ENCODE data around the gene LLGL1.

The LLGL1 gene

GRCh38 chr17:18186627-18186982 is 38.8 kb upstream of the LLGL1 start:
- Mint-ChIP-seq H3K27ac (no peak overlapping the region), H3K9me3 (no peaks in the 10 kb centered on the region), H3K4me3 (peak overlapping the region; percentile 85 to 87), H3K36me3 (peaks cover 37 to 45% of the 10 kb centered on the region in 2 donors), H3K27me3 (no peaks in the 10 kb centered on the region), H3K4me1 (peaks cover 47 to 82% of the 10 kb centered on the region in 2 donors)
- no peak for ATAC-seq (replicated peaks)
- no peak for DNase-seq

GRCh38 chr17:18187226-18187625 is 38.2 kb upstream of the LLGL1 start:
- Mint-ChIP-seq H3K4me1 (peaks cover 43 to 82% of the 10 kb centered on the region in 2 donors), H3K27ac (no peak overlapping the region), H3K4me3 (peak overlapping the region; percentile 85 to 87), H3K27me3 (no peaks in the 10 kb centered on the region), H3K36me3 (peaks cover 37 to 45% of the 10 kb centered on the region in 2 donors), H3K9me3 (no peaks in the 10 kb centered on the region)
- no peak for DNase-seq
- no peak for ATAC-seq (replicated peaks)

GRCh38 chr17:18187821-18188761 is 37.3 kb upstream of the LLGL1 start:
- H3K27ac Mint-ChIP-seq: peak overlapping the region; percentile 70
- ATAC-seq (replicated peaks) (no peak), DNase-seq (no peak)
- peak overlapping the region; percentile 85 to 87 for H3K4me3 Mint-ChIP-seq
- no peaks in the 10 kb centered on the region for H3K27me3 Mint-ChIP-seq
- H3K4me1 Mint-ChIP-seq: peaks cover 40 to 77% of the 10 kb centered on the region in 2 donors
- H3K9me3 Mint-ChIP-seq: no peaks in the 10 kb centered on the region
- H3K36me3 Mint-ChIP-seq: peaks cover 37 to 45% of the 10 kb centered on the region in 2 donors

GRCh38 chr17:18190628-18191235 is 34.7 kb upstream of the LLGL1 start:
- Mint-ChIP-seq H3K36me3 (peaks cover 48 to 55% of the 10 kb centered on the region in 2 donors), H3K9me3 (no peaks in the 10 kb centered on the region), H3K4me1 (peaks cover 46 to 85% of the 10 kb centered on the region in 2 donors), H3K27ac (peak overlapping the region; percentile 62), H3K27me3 (no peaks in the 10 kb centered on the region), H3K4me3 (no peak overlapping the region)
- DNase-seq (no peak), ATAC-seq (replicated peaks) (no peak)

- no peak for DNase-seq
- Mint-ChIP-seq H3K27me3 (no peaks in the 10 kb centered on the region), H3K9me3 (no peaks in the 10 kb centered on the region), H3K4me3 (no peak overlapping the region), H3K4me1 (peaks cover 41 to 80% of the 10 kb centered on the region in 2 donors), H3K36me3 (peaks cover 47 to 50% of the 10 kb centered on the region in 2 donors), H3K27ac (peak overlapping the region; percentile 62)
- no peak for ATAC-seq (replicated peaks)
Observed at GRCh38 chr17:18191236-18191667, 34.2 kb upstream of the LLGL1 start.

GRCh38 chr17:18191967-18192366 is 33.5 kb upstream of the LLGL1 start:
- DNase-seq: no peak
- H3K27ac Mint-ChIP-seq: peak overlapping the region; percentile 51
- peaks cover 45 to 48% of the 10 kb centered on the region in 2 donors for H3K36me3 Mint-ChIP-seq
- ATAC-seq (replicated peaks): no peak
- H3K4me1 Mint-ChIP-seq: peaks cover 35 to 73% of the 10 kb centered on the region in 2 donors
- no peak overlapping the region for H3K4me3 Mint-ChIP-seq
- no peaks in the 10 kb centered on the region for H3K9me3 Mint-ChIP-seq
- H3K27me3 Mint-ChIP-seq: no peaks in the 10 kb centered on the region

GRCh38 chr17:18194394-18194793 is 31.0 kb upstream of the LLGL1 start:
- H3K36me3 Mint-ChIP-seq: peaks cover 47 to 55% of the 10 kb centered on the region in 2 donors
- H3K27ac Mint-ChIP-seq: no peak overlapping the region
- ATAC-seq (replicated peaks): no peak
- peaks cover 31 to 65% of the 10 kb centered on the region in 2 donors for H3K4me1 Mint-ChIP-seq
- H3K27me3 Mint-ChIP-seq: no peaks in the 10 kb centered on the region
- no peak overlapping the region for H3K4me3 Mint-ChIP-seq
- no peak for DNase-seq
- H3K9me3 Mint-ChIP-seq: no peaks in the 10 kb centered on the region

- H3K27ac Mint-ChIP-seq: no peak overlapping the region
- H3K36me3 Mint-ChIP-seq: peaks cover 46 to 53% of the 10 kb centered on the region in 2 donors
- DNase-seq (no peak), ATAC-seq (replicated peaks) (no peak)
- no peaks in the 10 kb centered on the region for H3K9me3 Mint-ChIP-seq
- H3K4me3 Mint-ChIP-seq: no peak overlapping the region
- peaks cover 30 to 63% of the 10 kb centered on the region in 2 donors for H3K4me1 Mint-ChIP-seq
- no peaks in the 10 kb centered on the region for H3K27me3 Mint-ChIP-seq
Observed at GRCh38 chr17:18194804-18195203, 30.6 kb upstream of the LLGL1 start.

GRCh38 chr17:18195246-18195645 is 30.2 kb upstream of the LLGL1 start:
- peak overlapping the region; percentile 37 for H3K27ac Mint-ChIP-seq
- no peak overlapping the region for H3K4me3 Mint-ChIP-seq
- DNase-seq (no peak), ATAC-seq (replicated peaks) (no peak)
- H3K4me1 Mint-ChIP-seq: peaks cover 27 to 58% of the 10 kb centered on the region in 2 donors
- H3K27me3 Mint-ChIP-seq: no peaks in the 10 kb centered on the region
- peaks cover 45 to 55% of the 10 kb centered on the region in 2 donors for H3K36me3 Mint-ChIP-seq
- no peaks in the 10 kb centered on the region for H3K9me3 Mint-ChIP-seq

- DNase-seq (no peak), ATAC-seq (replicated peaks) (no peak)
- Mint-ChIP-seq H3K27me3 (no peaks in the 10 kb centered on the region), H3K4me3 (no peak overlapping the region), H3K27ac (peak overlapping the region; percentile 6), H3K9me3 (no peaks in the 10 kb centered on the region), H3K4me1 (peaks cover 29 to 40% of the 10 kb centered on the region in 2 donors), H3K36me3 (peaks cover 37 to 59% of the 10 kb centered on the region in 2 donors)
Observed at GRCh38 chr17:18197535-18198194, 27.8 kb upstream of the LLGL1 start.

- peaks cover 35 to 61% of the 10 kb centered on the region in 2 donors for H3K36me3 Mint-ChIP-seq
Observed at GRCh38 chr17:18198530-18198929, 26.9 kb upstream of the LLGL1 start.

GRCh38 chr17:18201108-18201507 is 24.3 kb upstream of the LLGL1 start:
- Mint-ChIP-seq H3K36me3 (peaks cover 22 to 55% of the 10 kb centered on the region in 2 donors), H3K27me3 (no peaks in the 10 kb centered on the region), H3K4me1 (peaks cover 22 to 27% of the 10 kb centered on the region in 2 donors), H3K9me3 (no peaks in the 10 kb centered on the region), H3K27ac (peak overlapping the region; percentile 77), H3K4me3 (no peak overlapping the region)
- DNase-seq (no peak), ATAC-seq (replicated peaks) (no peak)

More at GRCh38 chr17:18198530-18198929, 26.9 kb upstream of the LLGL1 start:
- H3K27me3 Mint-ChIP-seq: no peaks in the 10 kb centered on the region
- ATAC-seq (replicated peaks) (no peak), DNase-seq (no peak)
- no peaks in the 10 kb centered on the region for H3K9me3 Mint-ChIP-seq
- no peak overlapping the region for H3K4me3 Mint-ChIP-seq
- H3K27ac Mint-ChIP-seq: peak overlapping the region; percentile 53
- peaks cover 30 to 42% of the 10 kb centered on the region in 2 donors for H3K4me1 Mint-ChIP-seq

GRCh38 chr17:18203308-18203707 is 22.1 kb upstream of the LLGL1 start:
- Mint-ChIP-seq H3K27ac (no peak overlapping the region), H3K4me1 (peaks cover 18 to 24% of the 10 kb centered on the region in 2 donors), H3K27me3 (no peaks in the 10 kb centered on the region), H3K4me3 (no peak overlapping the region), H3K36me3 (peaks cover 26 to 53% of the 10 kb centered on the region in 2 donors), H3K9me3 (no peaks in the 10 kb centered on the region)
- ATAC-seq (replicated peaks): no peak
- no peak for DNase-seq

- peaks cover 7 to 8% of the 10 kb centered on the region in 2 donors for H3K4me1 Mint-ChIP-seq
- no peaks in the 10 kb centered on the region for H3K9me3 Mint-ChIP-seq
- H3K27ac Mint-ChIP-seq: no peak overlapping the region
- no peak overlapping the region for H3K4me3 Mint-ChIP-seq
- H3K27me3 Mint-ChIP-seq: no peaks in the 10 kb centered on the region
- ATAC-seq (replicated peaks) (no peak), DNase-seq (no peak)
- H3K36me3 Mint-ChIP-seq: peaks cover 33 to 52% of the 10 kb centered on the region in 2 donors
Observed at GRCh38 chr17:18205861-18206260, 19.6 kb upstream of the LLGL1 start.
